GM12872 (cell line): Measurements from ENCODE around the gene PELI3.

Experiments used
- CTCF ChIP-seq: IDR thresholded peaks from 3 replicates; pipeline ENCODE4 v1.5.1; 2011; ENCODE audit warnings: low read depth, mild to moderate bottlenecking, low read length, moderate library complexity; ENCODE audit not compliant: insufficient read depth

Gene PELI3

GRCh38 chr11:66468691-66469090 lies 2.0 kb downstream of the PELI3 start:
- TF ChIP-seq CTCF = no peak

DNA sequence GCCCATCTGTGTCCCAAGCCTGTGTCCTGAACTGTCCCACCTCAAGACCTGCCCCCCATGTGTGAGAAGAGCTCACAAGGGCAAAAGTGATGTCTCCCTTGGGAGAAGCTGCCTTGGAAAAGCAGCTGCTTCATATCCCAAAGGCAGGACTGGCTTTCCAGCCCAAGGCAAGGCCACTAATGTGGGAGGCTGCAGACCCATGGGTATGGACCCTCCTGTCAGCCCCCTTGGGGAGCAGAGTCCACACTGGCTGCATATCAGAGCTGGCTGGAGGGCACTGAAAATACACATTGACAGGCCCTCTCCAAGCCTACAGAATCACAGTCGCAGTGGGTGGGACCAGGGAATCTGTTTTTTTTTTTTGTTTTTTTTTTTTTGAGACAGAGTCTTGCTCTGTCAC lies 2.7 kb downstream of the PELI3 start:
- no peak for TF ChIP-seq CTCF

- no peak for TF ChIP-seq CTCF
Measured at GRCh38 chr11:66470015-66470414, 3.3 kb downstream of the PELI3 start.

DNA sequence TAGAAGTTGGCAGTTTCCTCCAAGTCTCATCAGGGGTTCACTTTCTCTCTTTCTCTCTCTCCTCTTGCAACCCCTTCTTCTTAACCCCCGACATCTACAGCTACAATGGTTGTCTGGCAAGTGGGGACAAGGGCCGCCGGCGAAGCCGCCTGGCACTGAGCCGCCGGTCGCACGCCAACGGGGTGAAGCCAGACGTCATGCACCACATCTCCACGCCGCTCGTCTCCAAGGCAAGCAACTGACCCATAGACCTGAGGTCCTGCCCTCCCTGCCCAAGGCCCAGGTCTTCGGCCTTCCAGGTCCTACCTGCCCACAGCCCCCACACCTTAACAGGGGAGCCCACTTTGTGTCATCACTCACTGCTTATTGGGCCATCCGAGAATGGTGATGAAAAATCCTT lies 4.4 kb downstream of the PELI3 start:
- TF ChIP-seq CTCF = no peak

DNA sequence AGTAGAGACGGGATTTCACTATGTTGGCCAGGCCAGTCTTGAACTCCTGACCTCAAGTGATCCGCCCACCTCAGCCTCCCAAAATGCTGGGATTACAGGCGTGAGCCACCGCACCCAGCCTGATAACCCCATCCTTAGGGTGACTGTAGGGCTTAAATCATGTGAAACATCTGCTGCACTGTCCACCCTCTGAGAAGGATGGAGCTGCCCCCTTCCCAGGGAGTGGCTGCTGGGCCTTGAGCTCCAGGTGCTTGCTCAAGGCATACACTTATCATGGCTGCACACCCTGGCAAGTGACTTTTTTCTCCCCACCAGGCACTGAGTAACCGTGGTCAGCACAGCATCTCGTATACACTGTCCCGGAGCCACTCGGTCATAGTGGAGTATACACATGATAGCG lies 5.3 kb downstream of the PELI3 start:
- TF ChIP-seq CTCF = no peak

GRCh38 chr11:66473167-66473566 lies 6.5 kb downstream of the PELI3 start:
- TF ChIP-seq CTCF = no peak

GRCh38 chr11:66473608-66474515 lies 7.2 kb downstream of the PELI3 start:
- no peak for TF ChIP-seq CTCF
